ENCODE measurements around the gene DNAH6.
"Not testable (repeated sequence)": the region's sequence is repeated elsewhere in the genome, so short reads cannot be mapped to it uniquely, and the experiment has no call there.

DNAH6 gene

GRCh38 chr2:84491256-84491655 lies 25.0 kb upstream of the DNAH6 start:
- no peaks in the 10 kb centered on the region for H3K27me3 Mint-ChIP-seq (ENCODE audit: low read depth)
- H3K4me3 Mint-ChIP-seq: no peak overlapping the region
- no peaks in the 10 kb centered on the region for H3K9me3 Mint-ChIP-seq
- no peaks in the 10 kb centered on the region for H3K36me3 Mint-ChIP-seq (ENCODE audit: low read depth)
- H3K4me1 Mint-ChIP-seq (ENCODE audit: low read depth): peaks cover 8% of the 10 kb centered on the region
- H3K27ac Mint-ChIP-seq: no peak overlapping the region

DNA sequence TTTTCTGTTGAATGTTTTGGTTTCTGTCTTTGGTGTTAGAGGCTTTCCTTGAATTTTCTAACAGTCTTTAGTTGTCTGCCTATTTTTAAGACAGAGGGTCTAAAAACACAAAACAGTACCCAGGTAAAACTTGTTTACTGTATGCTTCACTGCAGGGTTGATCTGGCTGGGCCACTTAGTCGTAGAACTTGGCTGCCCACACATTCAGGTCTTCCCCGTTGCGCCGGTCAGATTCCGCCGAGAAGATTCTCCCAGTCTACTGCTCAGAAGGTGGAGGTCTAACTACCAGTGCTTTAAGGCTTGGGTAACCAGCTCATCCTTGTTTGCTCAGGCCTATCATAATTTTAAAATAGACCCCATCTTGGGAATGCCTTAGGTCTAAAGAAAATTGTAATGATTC lies 24.6 kb upstream of the DNAH6 start:
- no peaks in the 10 kb centered on the region for H3K27me3 Mint-ChIP-seq (ENCODE audit: low read depth)
- H3K27ac Mint-ChIP-seq: no peak overlapping the region
- H3K4me3 Mint-ChIP-seq: no peak overlapping the region
- no peaks in the 10 kb centered on the region for H3K36me3 Mint-ChIP-seq (ENCODE audit: low read depth)
- no peaks in the 10 kb centered on the region for H3K9me3 Mint-ChIP-seq
- peaks cover 8% of the 10 kb centered on the region for H3K4me1 Mint-ChIP-seq (ENCODE audit: low read depth)

GRCh38 chr2:84492571-84492970 lies 23.7 kb upstream of the DNAH6 start:
- no peaks in the 10 kb centered on the region for H3K36me3 Mint-ChIP-seq (ENCODE audit: low read depth)
- peaks cover 8% of the 10 kb centered on the region for H3K4me1 Mint-ChIP-seq (ENCODE audit: low read depth)
- no peak overlapping the region for H3K27ac Mint-ChIP-seq
- H3K4me3 Mint-ChIP-seq: no peak overlapping the region
- no peaks in the 10 kb centered on the region for H3K27me3 Mint-ChIP-seq (ENCODE audit: low read depth)
- no peaks in the 10 kb centered on the region for H3K9me3 Mint-ChIP-seq

GRCh38 chr2:84493514-84493913 lies 22.8 kb upstream of the DNAH6 start:
- H3K4me1 Mint-ChIP-seq (ENCODE audit: low read depth): peaks cover 8% of the 10 kb centered on the region
- H3K27me3 Mint-ChIP-seq (ENCODE audit: low read depth): no peaks in the 10 kb centered on the region
- no peak overlapping the region for H3K27ac Mint-ChIP-seq
- H3K36me3 Mint-ChIP-seq (ENCODE audit: low read depth): no peaks in the 10 kb centered on the region
- no peaks in the 10 kb centered on the region for H3K9me3 Mint-ChIP-seq
- H3K4me3 Mint-ChIP-seq: no peak overlapping the region

- H3K27ac Mint-ChIP-seq: no peak overlapping the region
- H3K36me3 Mint-ChIP-seq (ENCODE audit: low read depth): no peaks in the 10 kb centered on the region
- H3K4me3 Mint-ChIP-seq: no peak overlapping the region
- peaks cover 8% of the 10 kb centered on the region for H3K4me1 Mint-ChIP-seq (ENCODE audit: low read depth)
- H3K9me3 Mint-ChIP-seq: no peaks in the 10 kb centered on the region
- no peaks in the 10 kb centered on the region for H3K27me3 Mint-ChIP-seq (ENCODE audit: low read depth)
These were observed 22.2 kb upstream of the DNAH6 start for GRCh38 chr2:84494070-84494469.

- no peak overlapping the region for H3K27ac Mint-ChIP-seq
- H3K9me3 Mint-ChIP-seq: no peaks in the 10 kb centered on the region
- H3K4me3 Mint-ChIP-seq: no peak overlapping the region
- H3K4me1 Mint-ChIP-seq (ENCODE audit: low read depth): peaks cover 9% of the 10 kb centered on the region
- no peaks in the 10 kb centered on the region for H3K27me3 Mint-ChIP-seq (ENCODE audit: low read depth)
- no peaks in the 10 kb centered on the region for H3K36me3 Mint-ChIP-seq (ENCODE audit: low read depth)
These were observed 20.7 kb upstream of the DNAH6 start for GRCh38 chr2:84495539-84496146.

DNA sequence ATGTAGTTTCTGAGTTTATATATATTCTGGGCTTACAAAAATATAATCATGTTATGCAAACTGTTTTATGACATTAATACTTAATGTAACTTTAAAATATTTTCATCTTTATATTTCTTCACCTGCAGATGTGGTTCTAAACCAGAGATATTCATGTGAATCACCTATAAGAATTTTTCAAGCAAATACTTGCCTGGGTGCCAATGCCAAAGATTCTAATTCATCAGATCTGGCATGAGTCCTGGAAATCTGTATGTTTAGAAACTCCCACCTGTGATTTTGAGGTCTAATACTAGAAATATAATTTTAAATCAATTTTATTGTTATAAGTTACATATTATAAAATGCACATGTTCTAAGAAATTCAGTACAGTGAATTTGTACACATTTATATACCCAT lies 19.9 kb upstream of the DNAH6 start:
- no peaks in the 10 kb centered on the region for H3K36me3 Mint-ChIP-seq (ENCODE audit: low read depth)
- peaks cover 9% of the 10 kb centered on the region for H3K4me1 Mint-ChIP-seq (ENCODE audit: low read depth)
- no peaks in the 10 kb centered on the region for H3K27me3 Mint-ChIP-seq (ENCODE audit: low read depth)
- H3K4me3 Mint-ChIP-seq: no peak overlapping the region
- no peak overlapping the region for H3K27ac Mint-ChIP-seq
- no peaks in the 10 kb centered on the region for H3K9me3 Mint-ChIP-seq

GRCh38 chr2:84497285-84497684 lies 19.0 kb upstream of the DNAH6 start:
- H3K36me3 Mint-ChIP-seq (ENCODE audit: low read depth): no peaks in the 10 kb centered on the region
- H3K4me3 Mint-ChIP-seq: no peak overlapping the region
- H3K9me3 Mint-ChIP-seq: no peaks in the 10 kb centered on the region
- no peak overlapping the region for H3K27ac Mint-ChIP-seq
- peaks cover 9% of the 10 kb centered on the region for H3K4me1 Mint-ChIP-seq (ENCODE audit: low read depth)
- H3K27me3 Mint-ChIP-seq (ENCODE audit: low read depth): no peaks in the 10 kb centered on the region

GRCh38 chr2:84498150-84498799 lies 18.0 kb upstream of the DNAH6 start:
- Mint-ChIP-seq H3K27ac (no peak overlapping the region), H3K9me3 (no peaks in the 10 kb centered on the region), H3K27me3 (ENCODE audit: low read depth) (peaks cover 3% of the 10 kb centered on the region), H3K36me3 (ENCODE audit: low read depth) (no peaks in the 10 kb centered on the region), H3K4me3 (no peak overlapping the region), H3K4me1 (ENCODE audit: low read depth) (peaks cover 9% of the 10 kb centered on the region)

GRCh38 chr2:84511024-84511423 lies 5.3 kb upstream of the DNAH6 start:
- H3K9me3 Mint-ChIP-seq; H3K4me3 Mint-ChIP-seq; H3K36me3 Mint-ChIP-seq (ENCODE audit: low read depth); H3K27ac Mint-ChIP-seq; H3K27me3 Mint-ChIP-seq (ENCODE audit: low read depth); H3K4me1 Mint-ChIP-seq (ENCODE audit: low read depth): not testable (repeated sequence)

DNA sequence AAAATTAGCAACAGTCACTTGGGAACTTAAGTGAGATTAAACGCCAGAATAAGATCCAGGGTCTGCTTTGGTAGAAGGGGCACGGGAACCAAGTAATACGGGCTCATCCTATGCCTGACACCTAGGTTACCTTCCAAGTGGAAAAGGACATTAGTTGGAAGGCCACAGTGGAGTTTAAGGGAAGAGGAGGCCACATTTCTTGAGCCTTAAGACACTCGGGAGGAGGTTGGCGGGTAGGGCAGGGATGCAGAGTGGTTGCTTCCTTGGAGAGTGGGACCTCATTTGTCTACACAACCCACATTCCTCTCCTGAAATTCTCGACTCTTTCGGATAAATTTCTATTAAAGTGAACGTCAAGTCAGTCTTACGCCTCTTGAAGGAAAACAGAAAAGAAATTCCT lies 510 bp upstream of the DNAH6 start:
- Mint-ChIP-seq H3K36me3 (ENCODE audit: low read depth) (no peaks in the 10 kb centered on the region), H3K27me3 (ENCODE audit: low read depth) (peaks cover 28% of the 10 kb centered on the region), H3K4me1 (ENCODE audit: low read depth) (peaks cover 5% of the 10 kb centered on the region), H3K9me3 (peaks cover 8% of the 10 kb centered on the region), H3K27ac (peak overlapping the region; percentile 60), H3K4me3 (peak overlapping the region; percentile 79)

DNA sequence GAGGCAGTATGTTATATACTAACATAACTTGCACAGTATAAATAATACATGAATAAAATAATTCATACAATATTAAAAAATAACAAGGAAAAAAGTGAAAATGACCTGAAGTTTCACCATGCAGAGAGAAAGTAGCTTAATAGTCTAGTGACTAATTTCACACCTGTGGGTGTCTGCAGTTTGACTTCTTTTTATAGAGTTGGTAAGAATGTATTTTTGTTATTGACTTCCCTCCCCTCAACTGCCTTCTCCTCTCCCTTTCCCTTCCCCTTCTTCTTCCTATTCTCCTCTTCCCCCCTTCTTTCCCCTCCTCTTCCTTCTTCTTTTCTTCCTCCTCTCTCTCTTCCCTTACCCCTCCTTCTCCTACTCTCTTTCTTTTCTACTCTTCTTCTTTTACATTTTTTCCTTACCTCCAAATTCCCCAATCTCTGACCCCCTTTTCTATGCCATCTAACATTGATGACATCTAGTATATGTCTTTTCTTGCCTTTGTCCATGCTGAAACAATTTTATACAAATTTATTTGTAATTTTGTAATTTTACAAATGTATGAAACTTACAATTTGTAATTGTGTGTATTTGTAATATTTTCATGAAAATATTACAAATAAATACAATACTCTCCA lies 3.1 kb downstream of the DNAH6 start:
- H3K4me3 Mint-ChIP-seq: no peak overlapping the region
- H3K27ac Mint-ChIP-seq: no peak overlapping the region
- H3K9me3 Mint-ChIP-seq: peaks cover 13% of the 10 kb centered on the region
- peaks cover 3% of the 10 kb centered on the region for H3K4me1 Mint-ChIP-seq (ENCODE audit: low read depth)
- H3K36me3 Mint-ChIP-seq (ENCODE audit: low read depth): peaks cover 2% of the 10 kb centered on the region
- peaks cover 28% of the 10 kb centered on the region for H3K27me3 Mint-ChIP-seq (ENCODE audit: low read depth)

DNA sequence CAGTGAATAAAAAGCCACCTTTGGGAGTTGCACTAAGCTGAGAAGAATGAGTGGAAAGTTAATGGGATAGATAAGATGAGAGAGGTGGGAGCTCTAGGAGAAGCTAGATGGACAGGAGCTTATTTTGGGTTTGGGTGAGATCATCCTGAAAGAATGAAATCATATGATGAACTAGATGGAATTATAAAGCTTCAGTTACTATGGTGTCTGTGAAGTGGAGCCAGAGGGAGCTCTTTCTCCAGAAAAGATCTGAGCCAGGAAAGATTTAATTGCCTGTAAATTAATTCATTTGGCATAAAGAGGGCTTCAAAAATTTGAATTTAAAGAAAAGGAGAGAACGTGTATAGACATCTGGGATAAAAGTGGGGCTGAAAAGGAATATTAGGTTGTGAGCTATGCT lies 10.3 kb downstream of the DNAH6 start:
- peaks cover 5% of the 10 kb centered on the region for H3K36me3 Mint-ChIP-seq (ENCODE audit: low read depth)
- no peak overlapping the region for H3K4me3 Mint-ChIP-seq
- H3K4me1 Mint-ChIP-seq (ENCODE audit: low read depth): no peaks in the 10 kb centered on the region
- H3K27me3 Mint-ChIP-seq (ENCODE audit: low read depth): no peaks in the 10 kb centered on the region
- peaks cover 11% of the 10 kb centered on the region for H3K9me3 Mint-ChIP-seq
- no peak overlapping the region for H3K27ac Mint-ChIP-seq

GRCh38 chr2:84527137-84528129 lies 11.1 kb downstream of the DNAH6 start:
- H3K36me3 Mint-ChIP-seq (ENCODE audit: low read depth): peaks cover 5% of the 10 kb centered on the region

More at GRCh38 chr2:84527137-84528129, 11.1 kb downstream of the DNAH6 start:
- H3K4me1 Mint-ChIP-seq (ENCODE audit: low read depth): no peaks in the 10 kb centered on the region
- no peaks in the 10 kb centered on the region for H3K27me3 Mint-ChIP-seq (ENCODE audit: low read depth)
- no peak overlapping the region for H3K4me3 Mint-ChIP-seq
- no peak overlapping the region for H3K27ac Mint-ChIP-seq
- peaks cover 10% of the 10 kb centered on the region for H3K9me3 Mint-ChIP-seq

Measured in T-helper 1 cell treated with Interleukin-12 subunit alpha and Interleukin-12 subunit beta and Interleukin-4 antibody, amounts not matched to agents 30 μg/mL and 1 μg/mL, for 36 hours (primary cell).